K562 (cell line): ENCODE data around the gene SHFL.

Experiments used
- CTCF ChIP-seq, 3 experiments: IDR thresholded peaks in 2 of 3; conservative IDR thresholded peaks in 1 of 3; 2 replicates each; pipeline ENCODE4 v1.5.1; 2011 to 2012; ENCODE audit warnings: low read length in 3 of 3, mild to moderate bottlenecking in 3 of 3, control low read depth in 2 of 3, improper control_type of control experiment in 1 of 3, inconsistent platforms in 1 of 3, low read depth in 1 of 3, mixed read lengths in 1 of 3, moderate library complexity in 1 of 3; ENCODE audit not compliant: insufficient read depth in 2 of 3
- ETV6 ChIP-seq, 3 experiments: fragments of 150-350 bp in 1 of 3; sonication (generic) in 1 of 3; formaldehyde crosslinking in 1 of 3; IDR thresholded peaks; 2 replicates each; pipeline versions ENCODE4 v1.6.1 to v1.8.0; 2014 to 2022; ENCODE audit warnings: borderline replicate concordance in 2 of 3, low read depth in 2 of 3, antibody characterized with exemption in 1 of 3, low read length in 1 of 3, mild to moderate bottlenecking in 1 of 3, missing genetic modification reagents in 1 of 3
- EZH2 ChIP-seq: IDR thresholded peaks from 2 replicates; pipeline ENCODE4 v1.6.1; 2012; ENCODE audit warnings: low read depth, mild to moderate bottlenecking, inconsistent platforms, low read length, borderline replicate concordance
- GABPB1 ChIP-seq: sonication (generic); formaldehyde crosslinking; IDR thresholded peaks from 2 replicates; pipeline ENCODE4 v1.8.0; 2022; ENCODE audit warnings: mild to moderate bottlenecking, missing genetic modification reagents
- HMG20A ChIP-seq: fragments of 450-650 bp; formaldehyde crosslinking; conservative IDR thresholded peaks from 2 replicates; pipeline ENCODE4 v1.4.0; 2020; ENCODE audit warnings: mild to moderate bottlenecking, mixed read lengths
- JUNB ChIP-seq: fragments of 450-650 bp; formaldehyde crosslinking; conservative IDR thresholded peaks from 2 replicates; pipeline ENCODE4 v1.4.0; 2020; ENCODE audit warnings: mild to moderate bottlenecking
- POLR2A ChIP-seq: fragments of 450-650 bp; conservative IDR thresholded peaks from 2 replicates; pipeline ENCODE4 v1.6.1; 2016
- POLR3G ChIP-seq: IDR thresholded peaks from 2 replicates; pipeline ENCODE4 v1.6.1; 2011; ENCODE audit not compliant: insufficient read length, insufficient replicate concordance; ENCODE audit errors: extremely low read depth
- SREBF2 ChIP-seq: sonication (generic); formaldehyde crosslinking; IDR thresholded peaks from 2 replicates; pipeline ENCODE4 v1.4.0; 2020; ENCODE audit warnings: mild to moderate bottlenecking, missing genetic modification reagents
- THAP7 ChIP-seq: fragments of 250-450 bp; sonication (Bioruptor Pico); IDR thresholded peaks from 2 replicates; pipeline ENCODE4 v1.5.0; 2021
- ZNF217 ChIP-seq: sonication (generic); formaldehyde crosslinking; IDR thresholded peaks from 2 replicates; pipeline ENCODE4 v1.8.0; 2022; ENCODE audit warnings: mild to moderate bottlenecking, missing genetic modification reagents
- ZNF668 ChIP-seq: fragments of 250-450 bp; sonication (Bioruptor Pico); IDR thresholded peaks from 2 replicates; pipeline ENCODE4 v1.8.0; 2022; ENCODE audit warnings: mild to moderate bottlenecking, inconsistent platforms
- TF ChIP-seq, protein P1 (sequence below), 2 experiments: fragments of 450-650 bp in 1 of 2; sonication (generic) in 1 of 2; formaldehyde crosslinking in 1 of 2; IDR thresholded peaks in 1 of 2; conservative IDR thresholded peaks in 1 of 2; 2 replicates each; pipeline versions ENCODE4 v1.6.1 to v1.8.1; 2016 to 2023; ENCODE audit warnings: mild to moderate bottlenecking in 2 of 2, moderate library complexity in 2 of 2, inconsistent platforms in 1 of 2, missing genetic modification reagents in 1 of 2

DNA sequence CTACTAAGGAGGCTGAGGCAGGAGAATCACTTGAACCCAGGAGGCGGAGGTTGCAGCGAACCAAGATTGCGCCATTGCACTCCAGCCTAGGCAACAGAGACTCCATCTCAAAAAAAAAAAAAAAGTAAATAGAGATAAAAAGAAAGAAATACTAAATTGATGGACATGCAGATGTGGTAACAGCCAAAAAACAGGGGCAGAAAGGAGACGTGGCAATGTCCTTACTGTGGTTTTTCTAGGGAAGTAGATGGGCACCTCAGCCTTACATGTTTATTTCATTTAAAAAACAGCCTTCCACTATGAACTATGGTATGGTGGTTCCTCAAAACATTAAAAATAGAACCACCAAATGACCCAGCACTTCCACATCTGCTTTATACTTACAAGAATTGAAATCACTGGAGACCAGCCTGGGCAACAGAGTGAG, 40.1 kb downstream of the SHFL start:
- TF ChIP-seq THAP7 = no peak
- TF ChIP-seq EZH2 = no peak
- no peak for TF ChIP-seq SREBF2 (CRISPR knock-in tag)
- no peak for TF ChIP-seq ZNF668 (CRISPR knock-in tag)
- no peak for TF ChIP-seq ZNF217
- TF ChIP-seq CTCF (IDR thresholded peaks at IDR 0.05 in 2 of 3, conservative IDR thresholded peaks at IDR 0.05 in 1 of 3; ENCODE audit: insufficient read depth in 2 of 3, low read depth in 1 of 3, low read length in 3 of 3) = no peak
- no peak for TF ChIP-seq POLR3G
- no peak for TF ChIP-seq JUNB (CRISPR knock-in tag)
- TF ChIP-seq, protein P1, sequence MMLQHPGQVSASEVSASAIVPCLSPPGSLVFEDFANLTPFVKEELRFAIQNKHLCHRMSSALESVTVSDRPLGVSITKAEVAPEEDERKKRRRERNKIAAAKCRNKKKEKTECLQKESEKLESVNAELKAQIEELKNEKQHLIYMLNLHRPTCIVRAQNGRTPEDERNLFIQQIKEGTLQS (IDR thresholded peaks at IDR 0.05) = no peak
- TF ChIP-seq, protein P1 (CRISPR knock-in tag; conservative IDR thresholded peaks at IDR 0.05) = no peak
- no peak for TF ChIP-seq POLR2A
- no peak for TF ChIP-seq GABPB1 (CRISPR knock-in tag)
- no peak for TF ChIP-seq ETV6 (IDR thresholded peaks at IDR 0.05; ENCODE audit: borderline replicate concordance in 1 of 2, low read depth in 2 of 2, low read length in 1 of 2)
- TF ChIP-seq ETV6 (CRISPR knock-in tag; IDR thresholded peaks at IDR 0.05; ENCODE audit: borderline replicate concordance) = no peak
- TF ChIP-seq HMG20A (CRISPR knock-in tag) = no peak
